GM12874 (cell line): ENCODE data around the gene AEBP1.

Experiments
- CTCF ChIP-seq: IDR thresholded peaks from 2 replicates; pipeline ENCODE4 v1.5.1; 2011; ENCODE audit warnings: low read depth, mild to moderate bottlenecking, control low read depth, low read length, moderate library complexity; ENCODE audit not compliant: insufficient read depth

AEBP1 gene

DNA sequence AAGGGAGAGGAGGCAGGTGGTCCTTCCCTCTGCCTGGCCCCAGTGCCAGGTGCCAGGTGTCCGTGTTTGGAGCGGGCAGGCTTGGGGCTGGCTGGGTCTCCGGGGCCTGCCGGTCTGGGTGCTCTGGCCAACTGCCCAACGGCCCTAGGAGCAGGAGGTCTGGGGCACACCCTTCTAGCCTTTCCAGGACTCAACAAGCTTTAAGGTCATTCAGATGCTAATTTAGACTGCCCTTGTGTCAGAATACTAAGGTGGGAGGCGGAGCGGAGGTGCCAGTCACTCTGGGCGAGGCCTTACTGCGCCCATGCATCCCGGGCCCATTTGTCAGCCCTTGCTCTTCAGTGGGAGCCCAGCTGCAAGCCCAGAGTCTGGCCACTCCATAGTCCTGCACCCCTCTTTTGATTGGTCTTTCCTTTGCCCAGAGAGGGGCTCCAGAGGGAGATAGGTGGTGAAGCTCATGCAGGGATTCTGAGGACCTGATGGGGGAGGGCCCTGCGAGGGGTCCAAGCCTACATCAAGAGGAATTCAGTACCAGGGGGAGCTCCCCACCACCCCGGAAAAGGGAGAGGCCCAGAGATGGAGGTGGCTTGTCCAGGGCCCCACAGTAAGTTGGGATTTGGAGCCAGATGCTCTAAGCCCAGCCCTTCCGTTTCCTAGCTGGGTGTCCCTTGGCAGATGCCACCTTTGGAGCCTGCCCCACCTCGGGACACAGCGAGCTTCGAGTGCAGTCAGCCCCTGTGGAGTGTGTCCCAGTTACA lies 40.1 kb upstream of the AEBP1 start:
- no peak for TF ChIP-seq CTCF

- TF ChIP-seq CTCF: no peak
Observed at GRCh38 chr7:44064791-44065430, 39.2 kb upstream of the AEBP1 start.

DNA sequence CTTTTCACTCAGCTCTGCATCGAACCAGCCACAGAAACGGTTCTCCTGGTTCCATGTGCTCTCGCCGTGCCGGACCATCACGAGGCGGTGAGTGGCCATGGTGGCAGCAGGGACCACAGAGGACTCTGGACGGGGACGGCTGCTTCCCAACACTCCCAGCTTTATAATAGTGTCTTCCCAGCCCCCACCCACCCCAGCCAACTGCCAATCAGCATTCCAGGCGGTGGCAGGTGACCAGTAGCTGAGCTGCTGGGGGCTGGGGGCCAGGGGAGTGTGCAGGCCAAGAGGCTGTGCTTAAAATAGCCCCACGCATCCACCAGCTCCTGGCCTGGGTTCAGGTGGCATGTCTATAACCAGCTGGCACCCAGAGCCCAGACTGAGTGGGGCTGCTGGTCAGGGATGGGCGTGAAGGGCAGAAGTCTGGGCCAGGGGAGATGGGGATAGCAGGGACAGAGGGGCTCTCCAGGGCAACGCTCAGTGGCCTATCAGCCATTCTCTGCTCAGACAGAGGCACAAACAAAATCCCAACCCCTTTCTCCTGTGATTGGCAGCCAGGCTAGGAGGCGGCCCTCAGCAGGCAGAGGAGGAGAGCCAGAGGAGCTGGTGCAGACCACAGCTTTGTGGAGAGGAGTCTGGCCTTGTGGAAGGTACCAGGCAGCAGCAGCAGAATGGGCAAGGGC lies 38.6 kb upstream of the AEBP1 start, which contains the start of gene PGAM2:
Gene PGAM2, minus strand, starts transcription at position 137 of the 680 bp plus-strand sequence. Its CDS starts 38 bp downstream, at position 99.
- TF ChIP-seq CTCF: no peak

DNA sequence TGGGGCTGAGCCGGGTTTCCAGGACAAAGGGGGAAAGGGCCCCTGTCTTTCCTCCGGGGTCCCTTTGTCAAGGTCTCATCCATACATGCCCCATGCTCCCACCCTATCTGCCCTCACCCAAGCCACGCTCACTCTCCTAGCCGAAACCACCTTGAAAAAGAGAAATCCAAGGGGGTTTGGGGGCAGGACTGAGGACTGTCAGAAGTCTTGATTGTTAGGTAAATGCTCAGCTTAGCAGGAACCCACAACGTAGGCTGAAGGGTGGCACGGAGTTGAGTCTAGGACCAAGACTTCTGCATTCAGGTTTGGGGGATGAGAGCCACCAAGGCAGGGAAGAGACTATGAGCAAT lies 38.1 kb upstream of the AEBP1 start:
- TF ChIP-seq CTCF: no peak

GRCh38 chr7:44066494-44067063 lies 37.6 kb upstream of the AEBP1 start:
- TF ChIP-seq CTCF: no peak

- no peak for TF ChIP-seq CTCF
Observed at GRCh38 chr7:44067064-44067951, 36.8 kb upstream of the AEBP1 start.
